GM19025 (cell line): ENCODE results near the gene ORC4.

Experiments
- ATAC-seq: cut with Tn5 transposase; IDR thresholded peaks from one replicate; pipeline ENCODE4 v1.9.1; 2021; ENCODE audit warnings: mild to moderate bottlenecking, low read depth, moderate library complexity; ENCODE audit not compliant: unreplicated experiment

ORC4 gene

GRCh38 chr2:147939313-147939712 is 81.2 kb downstream of the ORC4 start:
- no peak for ATAC-seq

GRCh38 chr2:147937744-147938349 is 82.7 kb downstream of the ORC4 start:
- ATAC-seq = no peak

GRCh38 chr2:147934881-147935620 is 85.5 kb downstream of the ORC4 start:
- ATAC-seq = no peak

GRCh38 chr2:147933931-147934330 is 86.6 kb downstream of the ORC4 start:
- no peak for ATAC-seq

GRCh38 chr2:147927053-147927588 is 93.4 kb downstream of the ORC4 start:
- no peak for ATAC-seq

- ATAC-seq = no peak
These were observed 94.7 kb downstream of the ORC4 start for GRCh38 chr2:147925886-147926285.

- ATAC-seq = no peak
These were observed 95.9 kb downstream of the ORC4 start for GRCh38 chr2:147924647-147925046.

- ATAC-seq = no peak
These were observed 96.7 kb downstream of the ORC4 start for GRCh38 chr2:147923846-147924245.

- no peak for ATAC-seq
These were observed 103.4 kb downstream of the ORC4 start for GRCh38 chr2:147917161-147917560.

GRCh38 chr2:147916723-147917122 is 103.8 kb downstream of the ORC4 start:
- ATAC-seq = no peak

- no peak for ATAC-seq
These were observed 104.5 kb downstream of the ORC4 start for GRCh38 chr2:147916067-147916466.

GRCh38 chr2:147913701-147914480 is 106.6 kb downstream of the ORC4 start:
- no peak for ATAC-seq

GRCh38 chr2:147910990-147911473 is 109.5 kb downstream of the ORC4 start:
- no peak for ATAC-seq

GRCh38 chr2:147909178-147909577 is 111.4 kb downstream of the ORC4 start:
- no peak for ATAC-seq

GRCh38 chr2:147904051-147904450 is 116.5 kb downstream of the ORC4 start:
- no peak for ATAC-seq

- ATAC-seq = no peak
These were observed 131.9 kb downstream of the ORC4 start for GRCh38 chr2:147888680-147889079.

- ATAC-seq = no peak
These were observed 134.4 kb downstream of the ORC4 start for GRCh38 chr2:147886136-147886535.

- no peak for ATAC-seq
These were observed 135.7 kb downstream of the ORC4 start for GRCh38 chr2:147884830-147885229.

- no peak for ATAC-seq
These were observed 137.9 kb downstream of the ORC4 start for GRCh38 chr2:147882631-147883030.
